NCI-H1105 treated with DMSO at 0.1 percent for 48 hours (cell line): ENCODE results near the gene GTF3C4.

Experiments used
- DNase-seq: peaks from one replicate; lab custom pipeline; 2025; lab: John Stamatoyannopoulos, UW

Gene GTF3C4, protein sequence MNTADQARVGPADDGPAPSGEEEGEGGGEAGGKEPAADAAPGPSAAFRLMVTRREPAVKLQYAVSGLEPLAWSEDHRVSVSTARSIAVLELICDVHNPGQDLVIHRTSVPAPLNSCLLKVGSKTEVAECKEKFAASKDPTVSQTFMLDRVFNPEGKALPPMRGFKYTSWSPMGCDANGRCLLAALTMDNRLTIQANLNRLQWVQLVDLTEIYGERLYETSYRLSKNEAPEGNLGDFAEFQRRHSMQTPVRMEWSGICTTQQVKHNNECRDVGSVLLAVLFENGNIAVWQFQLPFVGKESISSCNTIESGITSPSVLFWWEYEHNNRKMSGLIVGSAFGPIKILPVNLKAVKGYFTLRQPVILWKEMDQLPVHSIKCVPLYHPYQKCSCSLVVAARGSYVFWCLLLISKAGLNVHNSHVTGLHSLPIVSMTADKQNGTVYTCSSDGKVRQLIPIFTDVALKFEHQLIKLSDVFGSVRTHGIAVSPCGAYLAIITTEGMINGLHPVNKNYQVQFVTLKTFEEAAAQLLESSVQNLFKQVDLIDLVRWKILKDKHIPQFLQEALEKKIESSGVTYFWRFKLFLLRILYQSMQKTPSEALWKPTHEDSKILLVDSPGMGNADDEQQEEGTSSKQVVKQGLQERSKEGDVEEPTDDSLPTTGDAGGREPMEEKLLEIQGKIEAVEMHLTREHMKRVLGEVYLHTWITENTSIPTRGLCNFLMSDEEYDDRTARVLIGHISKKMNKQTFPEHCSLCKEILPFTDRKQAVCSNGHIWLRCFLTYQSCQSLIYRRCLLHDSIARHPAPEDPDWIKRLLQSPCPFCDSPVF

DNA sequence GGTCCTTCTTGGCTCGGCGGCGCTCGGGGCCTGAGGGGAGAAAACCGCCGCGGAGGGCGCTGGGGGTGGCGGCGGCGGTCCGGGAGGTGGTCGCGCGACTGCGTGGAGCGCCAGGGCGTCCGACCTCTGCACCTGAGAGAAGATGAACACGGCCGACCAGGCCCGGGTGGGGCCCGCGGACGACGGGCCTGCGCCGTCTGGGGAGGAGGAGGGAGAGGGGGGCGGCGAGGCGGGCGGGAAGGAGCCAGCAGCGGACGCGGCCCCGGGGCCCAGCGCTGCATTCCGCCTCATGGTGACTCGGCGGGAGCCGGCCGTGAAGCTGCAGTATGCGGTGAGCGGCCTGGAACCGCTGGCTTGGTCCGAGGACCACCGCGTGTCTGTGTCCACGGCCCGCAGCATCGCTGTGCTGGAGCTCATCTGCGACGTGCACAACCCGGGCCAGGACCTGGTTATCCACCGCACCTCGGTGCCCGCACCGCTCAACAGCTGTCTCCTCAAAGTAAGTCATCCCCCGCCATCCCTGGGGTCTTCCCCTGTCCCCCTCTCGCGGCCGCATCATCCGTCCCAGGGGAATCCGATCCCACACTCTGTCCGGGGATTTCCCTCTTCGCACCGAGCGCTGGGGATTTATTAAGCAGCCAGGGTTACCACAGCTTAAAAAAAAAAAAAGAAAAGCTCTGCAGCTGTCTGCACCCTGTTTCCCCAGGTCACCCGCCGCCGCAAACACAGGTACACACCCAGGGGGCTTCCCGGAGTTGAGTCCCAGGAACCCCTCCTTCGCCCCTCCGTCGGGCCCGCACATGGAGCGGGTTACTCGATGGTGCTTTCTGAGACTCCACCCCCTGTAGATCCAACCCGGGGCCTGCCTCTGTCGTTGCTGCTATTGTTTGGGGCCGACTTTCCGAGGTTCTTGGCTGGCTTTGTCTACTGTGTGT, at the start of gene GTF3C4:
Gene GTF3C4, plus strand, starts transcription at position 8 of the 935 bp plus-strand sequence. Its CDS starts 135 bp downstream, at position 143.
- DNase-seq, result no peak

- DNase-seq, result no peak
These were observed 48.1 kb upstream of the GTF3C4 start for GRCh38 chr9:132622159-132622558.

GRCh38 chr9:132626285-132626684, 44.0 kb upstream of the GTF3C4 start:
- DNase-seq, result no peak

DNA sequence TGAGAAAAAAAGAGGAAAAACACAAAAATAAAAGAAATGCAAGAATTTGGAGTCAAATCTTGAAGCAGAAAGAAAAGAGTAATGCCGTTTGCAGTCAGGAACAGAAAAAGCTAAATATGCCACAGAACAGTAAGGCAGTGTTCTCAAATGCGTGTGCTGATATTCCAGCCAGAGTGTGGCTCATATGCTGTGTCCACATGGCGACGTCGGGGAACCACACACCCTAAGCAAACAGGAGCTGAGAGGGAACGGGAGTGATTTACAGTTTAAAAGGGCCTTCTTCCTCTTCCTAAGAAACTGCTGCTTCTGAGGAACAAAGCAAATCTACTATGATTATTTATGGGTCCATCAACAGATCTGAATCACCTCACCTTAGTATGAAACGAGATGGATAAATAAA, 43.2 kb upstream of the GTF3C4 start:
- DNase-seq, result no peak

- DNase-seq, result no peak
These were observed 42.7 kb upstream of the GTF3C4 start for GRCh38 chr9:132627594-132627993.

DNA sequence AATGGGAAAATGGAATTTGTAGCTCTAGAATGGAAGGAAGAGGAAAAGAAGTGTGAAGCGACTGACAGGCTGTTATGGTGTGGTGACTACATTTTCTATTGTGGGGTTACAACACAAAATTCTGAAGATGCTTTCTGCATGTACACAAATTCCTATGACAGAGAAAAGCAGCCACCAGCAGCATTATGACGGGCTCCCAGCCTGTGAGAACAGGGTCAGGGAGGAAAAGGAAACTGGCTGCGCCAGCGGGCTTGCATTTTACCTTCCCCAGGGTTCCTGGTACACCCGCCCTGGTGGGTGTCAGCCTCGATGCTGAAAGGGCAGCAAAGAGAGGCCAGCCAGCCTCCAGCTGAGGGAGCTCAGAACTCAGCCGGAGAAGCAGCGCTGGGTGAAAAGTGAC, 41.5 kb upstream of the GTF3C4 start:
- DNase-seq, result no peak

DNA sequence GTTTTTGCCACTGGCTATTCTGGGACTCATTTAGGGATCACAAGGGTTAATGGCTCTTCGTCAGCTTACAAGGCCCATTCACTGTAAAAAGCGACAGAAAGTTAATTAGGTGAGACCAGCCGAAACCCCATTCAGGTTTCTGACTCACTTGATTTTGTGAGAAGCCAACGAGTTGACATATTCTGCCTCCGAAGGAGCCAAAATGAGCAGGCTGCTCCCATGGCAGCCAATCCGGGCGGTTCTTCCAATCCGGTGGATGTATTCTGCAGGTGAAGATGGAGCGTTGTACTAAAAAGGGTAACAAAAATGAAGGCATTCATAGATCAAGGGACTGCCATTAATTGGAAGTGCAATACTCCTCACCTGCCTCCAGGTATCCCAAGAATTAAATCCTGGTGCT, 40.1 kb upstream of the GTF3C4 start:
- no peak for DNase-seq

DNA sequence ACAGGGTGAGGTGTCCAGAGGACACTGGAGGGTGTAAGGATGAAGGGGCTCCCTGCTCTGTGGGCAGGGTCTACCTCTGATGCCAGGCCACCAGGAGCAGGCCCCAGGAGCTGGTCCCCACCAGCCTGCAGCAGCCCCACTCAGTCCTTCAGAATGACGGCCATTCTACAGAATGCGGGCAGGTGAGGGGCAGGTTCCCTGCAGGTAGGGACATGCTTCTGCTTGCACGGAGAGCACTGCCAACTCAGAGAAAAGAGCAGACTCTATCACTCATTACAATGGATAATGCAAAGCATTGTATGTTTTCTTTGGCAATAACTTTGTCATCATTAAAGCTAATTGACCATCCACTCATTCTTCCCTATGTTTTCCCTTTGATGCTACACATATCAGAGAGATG, 39.5 kb upstream of the GTF3C4 start:
- peak; percentile 44 for DNase-seq

GRCh38 chr9:132631280-132631679, 39.0 kb upstream of the GTF3C4 start:
- DNase-seq, result no peak

DNA sequence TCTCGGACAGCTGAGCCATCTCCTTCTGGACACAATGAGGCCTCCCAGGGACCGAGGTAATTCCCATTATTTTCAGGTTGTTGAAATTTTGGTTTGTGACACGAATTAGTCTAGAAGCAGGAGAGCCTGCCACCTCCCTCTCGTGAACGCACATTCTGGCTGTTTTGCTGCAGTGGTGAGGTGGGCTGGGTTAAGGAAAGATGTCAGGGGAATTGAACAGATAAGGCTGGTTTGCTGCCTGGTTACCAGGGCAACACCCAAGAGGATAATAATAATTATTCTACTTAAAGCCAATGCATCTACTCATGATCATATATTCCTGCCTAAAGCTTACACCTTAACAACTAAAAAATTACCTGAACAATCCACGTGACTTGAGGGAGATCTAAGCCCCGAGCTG, 38.6 kb upstream of the GTF3C4 start:
- DNase-seq, result no peak

- DNase-seq, result no peak
These were observed 37.7 kb upstream of the GTF3C4 start for GRCh38 chr9:132632413-132633129.

DNA sequence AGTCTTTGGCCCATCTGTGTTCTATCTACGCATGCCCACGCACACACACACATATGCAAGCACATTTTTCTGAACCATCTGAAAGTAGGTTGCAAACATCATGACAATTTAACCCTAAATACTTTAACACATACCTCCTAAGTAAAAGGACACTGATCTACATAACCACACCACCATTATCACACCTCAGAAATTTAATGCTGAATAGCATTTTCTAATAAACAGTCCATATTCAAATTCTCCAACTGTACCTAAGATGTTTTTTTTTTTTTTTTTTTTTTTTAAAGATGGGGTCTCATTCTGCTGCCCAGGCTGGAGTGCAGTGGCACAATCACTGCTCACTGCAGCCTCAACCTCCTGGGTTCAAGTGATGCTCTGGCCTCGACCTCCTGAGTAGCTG, 35.9 kb upstream of the GTF3C4 start:
- no peak for DNase-seq

DNA sequence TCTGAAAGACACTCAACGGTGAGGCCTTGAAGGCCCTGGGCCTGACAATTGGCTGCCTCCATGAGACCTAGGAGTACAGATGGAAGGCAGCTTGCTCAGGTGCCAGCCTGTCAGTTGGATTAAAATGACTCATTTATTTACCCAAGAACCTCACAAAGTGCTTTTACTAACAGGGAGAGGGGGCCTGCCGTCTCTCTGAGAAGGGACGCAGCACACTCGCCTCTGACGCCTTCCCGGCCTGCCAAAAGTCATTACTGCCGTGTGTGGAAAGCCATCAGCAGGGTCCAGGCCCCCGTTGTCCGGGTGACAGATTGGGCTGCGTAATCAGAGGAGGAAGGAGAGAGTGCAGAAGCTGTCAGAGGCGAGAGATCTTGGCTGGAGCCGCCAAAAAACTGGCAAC, 32.9 kb upstream of the GTF3C4 start:
- DNase-seq, result peak; percentile 90

GRCh38 chr9:132637801-132638200, 32.5 kb upstream of the GTF3C4 start:
- DNase-seq, result peak; percentile 54

DNA sequence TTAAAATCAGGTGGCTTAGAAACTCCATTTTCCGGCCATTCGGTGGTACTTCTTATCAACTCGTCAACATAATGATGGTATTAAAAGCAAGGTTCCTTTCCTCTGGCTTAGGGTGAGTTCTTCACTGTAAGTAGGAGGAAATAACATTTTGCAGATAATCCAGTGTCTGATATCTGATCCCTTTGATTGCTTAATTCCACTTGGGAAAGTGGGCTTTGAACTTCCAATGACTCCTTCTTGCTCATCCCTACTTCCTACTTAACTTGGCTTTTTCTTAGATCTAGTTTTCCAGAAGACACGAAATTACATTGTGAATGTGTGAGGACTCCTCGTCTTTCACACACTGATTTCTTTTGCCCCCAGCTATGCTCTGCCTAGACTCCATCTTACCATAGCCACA, 32.0 kb upstream of the GTF3C4 start:
- DNase-seq, result no peak

DNA sequence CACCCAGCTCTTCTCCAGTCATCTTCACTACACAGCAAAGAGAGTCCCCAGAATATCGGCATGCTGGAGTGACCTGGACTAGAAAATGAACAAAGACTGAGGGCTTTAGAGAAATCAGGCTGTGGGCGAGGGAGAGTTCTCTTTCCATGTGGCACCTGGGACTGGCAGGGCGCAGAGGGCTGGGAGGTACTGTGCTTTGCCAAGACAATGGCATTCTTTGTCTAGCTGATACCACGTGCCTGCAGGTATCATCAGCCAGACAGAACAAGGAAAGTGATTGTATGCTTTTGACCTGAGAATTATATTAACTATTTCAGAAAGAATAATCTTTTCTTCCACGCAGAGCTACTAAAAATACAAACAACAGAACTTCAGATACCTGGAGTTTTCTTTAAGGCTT, 30.9 kb upstream of the GTF3C4 start:
- no peak for DNase-seq

DNA sequence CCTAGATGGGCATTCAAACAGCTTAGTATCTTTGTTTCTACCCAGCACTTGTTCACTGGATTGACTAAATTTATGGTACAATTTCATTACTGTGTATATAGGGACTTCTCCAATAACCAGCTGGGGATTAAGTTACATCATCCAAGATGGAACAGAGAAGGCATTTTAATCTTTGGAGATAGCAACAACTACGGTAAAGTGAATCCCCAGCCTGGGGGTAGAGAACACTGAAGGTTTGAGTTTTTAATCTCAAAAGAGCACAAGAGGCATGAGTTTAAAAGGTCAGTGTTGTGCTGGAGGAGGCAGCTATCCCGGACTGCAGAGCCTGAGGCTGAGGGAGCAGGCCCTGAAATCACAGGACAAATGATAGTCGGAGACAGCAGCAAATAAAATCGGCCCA, 29.0 kb upstream of the GTF3C4 start:
- no peak for DNase-seq

GRCh38 chr9:132644251-132644650, 26.0 kb upstream of the GTF3C4 start:
- DNase-seq, result no peak

DNA sequence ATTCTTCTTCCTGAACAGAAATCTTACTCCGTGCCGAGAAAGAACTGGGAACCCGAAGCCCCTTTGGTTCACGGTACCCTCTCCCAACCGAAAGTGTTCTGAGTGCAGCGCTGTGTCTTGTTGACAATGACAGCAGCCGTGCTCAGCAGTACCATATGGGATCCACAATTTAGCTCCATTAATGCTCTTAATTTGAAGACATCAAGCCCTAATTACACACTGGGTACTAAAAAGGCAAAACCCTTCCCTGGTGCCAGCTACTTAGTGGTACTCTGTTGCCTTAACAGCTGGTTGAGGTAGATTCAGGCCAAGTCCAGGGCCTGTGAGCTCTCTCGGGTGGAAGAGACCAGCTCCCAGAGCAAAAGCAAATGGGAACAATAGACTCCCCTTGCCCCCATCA, 25.0 kb upstream of the GTF3C4 start:
- no peak for DNase-seq

DNA sequence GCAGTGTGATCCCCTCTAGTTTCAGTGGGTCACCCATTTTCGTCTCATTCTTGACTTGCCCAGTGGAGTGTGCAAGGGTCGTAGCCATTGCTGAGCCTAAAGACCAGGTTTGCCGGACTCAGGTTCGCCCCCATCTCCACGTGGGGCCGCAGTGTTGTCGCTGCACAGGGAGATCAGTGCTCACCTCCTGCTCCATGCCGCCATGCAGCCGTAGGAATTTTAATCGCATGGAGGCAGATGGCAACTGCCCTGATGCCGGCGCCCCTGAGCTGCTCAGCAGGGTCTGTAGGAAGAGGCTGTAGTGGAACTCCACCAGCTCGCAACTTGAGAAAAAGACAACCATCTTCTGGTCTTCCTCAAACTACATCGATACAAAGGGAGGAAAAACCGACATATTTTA, 24.6 kb upstream of the GTF3C4 start:
- no peak for DNase-seq

DNA sequence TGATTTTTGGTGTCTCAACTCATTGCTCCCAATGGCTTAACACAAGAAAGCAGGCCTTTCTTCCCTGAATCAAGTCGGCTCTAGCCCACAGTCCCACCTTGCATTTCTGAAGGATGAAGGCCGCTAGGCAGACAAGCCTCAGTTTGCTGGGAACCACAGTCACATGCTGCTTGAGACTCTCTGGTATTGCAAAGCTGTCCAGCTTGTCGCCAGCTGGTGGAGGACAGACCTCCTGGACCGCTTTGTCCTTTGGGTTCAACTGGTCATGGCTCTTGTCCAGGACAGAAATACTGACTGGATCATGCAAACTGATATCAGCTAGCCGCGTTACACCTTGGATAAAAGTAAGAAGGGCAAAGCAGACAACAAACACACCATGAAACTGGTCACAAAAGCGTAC, 23.5 kb upstream of the GTF3C4 start:
- DNase-seq, result no peak

- DNase-seq, result no peak
These were observed 22.9 kb upstream of the GTF3C4 start for GRCh38 chr9:132647355-132647754.
